ENCODE data around the gene CLCNKA.

Gene CLCNKA

DNA sequence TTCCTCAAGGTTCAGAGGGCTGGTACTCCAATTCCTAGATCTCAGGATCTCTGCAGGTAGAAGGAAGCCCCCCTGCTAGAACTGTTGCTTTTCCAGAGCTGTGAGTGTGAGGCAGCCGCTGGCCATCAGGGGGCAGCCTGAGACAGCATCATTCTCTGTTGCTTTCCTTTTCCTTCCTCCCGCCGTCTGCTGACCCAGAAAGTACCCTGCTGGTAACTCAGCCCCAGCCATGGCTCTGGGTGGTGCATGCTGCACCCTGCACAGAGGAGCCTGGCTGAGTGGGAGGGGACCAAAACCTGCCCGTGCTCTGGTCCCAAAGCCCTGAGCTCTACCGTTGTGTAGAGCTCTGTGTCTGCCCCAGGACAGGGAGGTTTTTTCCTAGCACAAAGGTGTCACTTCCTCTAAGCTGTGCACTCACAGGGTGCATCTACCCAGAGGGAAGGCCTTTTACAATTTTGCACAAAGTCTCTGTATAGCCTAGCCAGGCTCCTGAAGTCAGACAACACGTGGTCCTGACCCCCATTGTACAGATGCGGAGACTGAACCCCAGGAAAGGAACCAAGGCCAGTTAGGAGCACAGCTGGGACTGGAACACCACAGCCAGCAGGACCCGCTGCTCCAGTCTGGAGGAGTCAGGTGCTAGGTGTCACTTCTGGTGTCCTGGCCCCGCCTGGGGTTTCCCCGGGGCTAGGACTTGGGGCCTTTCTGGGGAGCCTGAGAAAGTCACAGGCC is 57.3 kb downstream of the CLCNKA start:
- DNase-seq (ENCODE audit: low spot score): peak; percentile 83

DNA sequence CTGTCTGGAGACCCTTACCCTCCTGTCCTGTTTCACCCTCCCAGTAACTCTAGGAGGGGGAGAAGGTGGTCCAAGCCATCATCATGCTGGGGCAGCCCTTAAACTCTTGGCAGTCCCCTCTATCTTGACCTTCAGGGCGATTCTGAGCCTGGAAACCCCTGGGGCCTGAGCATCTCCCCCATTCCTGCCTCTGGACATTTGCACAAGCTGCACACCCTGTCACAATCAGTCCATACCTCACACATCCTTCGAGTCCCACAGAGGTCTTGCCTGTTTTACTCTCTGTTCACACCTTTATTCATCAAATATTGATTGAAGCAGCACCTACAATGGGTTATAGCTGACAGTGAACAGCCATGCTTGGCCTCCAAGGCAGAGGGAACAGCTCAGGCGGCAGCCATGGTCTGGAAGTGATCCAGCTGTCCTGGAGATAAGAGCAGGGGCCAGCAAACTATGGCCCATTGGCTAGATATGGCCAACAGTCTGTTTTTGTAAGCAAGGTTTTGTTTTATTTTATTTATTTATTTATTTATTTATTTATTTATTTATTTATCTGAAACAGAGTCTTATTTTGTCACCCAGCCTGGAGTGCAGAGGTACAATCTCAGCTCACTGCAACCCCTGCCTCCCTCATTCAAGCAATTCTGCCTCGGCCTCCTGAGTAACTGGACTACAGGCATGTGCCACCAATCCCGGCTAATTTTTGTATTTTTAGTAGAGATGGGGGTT is 58.8 kb downstream of the CLCNKA start:
- DNase-seq (ENCODE audit: low spot score): no peak

- DNase-seq (ENCODE audit: low spot score): no peak
Observed at GRCh38 chr1:16081636-16082035, 59.8 kb downstream of the CLCNKA start.

DNA sequence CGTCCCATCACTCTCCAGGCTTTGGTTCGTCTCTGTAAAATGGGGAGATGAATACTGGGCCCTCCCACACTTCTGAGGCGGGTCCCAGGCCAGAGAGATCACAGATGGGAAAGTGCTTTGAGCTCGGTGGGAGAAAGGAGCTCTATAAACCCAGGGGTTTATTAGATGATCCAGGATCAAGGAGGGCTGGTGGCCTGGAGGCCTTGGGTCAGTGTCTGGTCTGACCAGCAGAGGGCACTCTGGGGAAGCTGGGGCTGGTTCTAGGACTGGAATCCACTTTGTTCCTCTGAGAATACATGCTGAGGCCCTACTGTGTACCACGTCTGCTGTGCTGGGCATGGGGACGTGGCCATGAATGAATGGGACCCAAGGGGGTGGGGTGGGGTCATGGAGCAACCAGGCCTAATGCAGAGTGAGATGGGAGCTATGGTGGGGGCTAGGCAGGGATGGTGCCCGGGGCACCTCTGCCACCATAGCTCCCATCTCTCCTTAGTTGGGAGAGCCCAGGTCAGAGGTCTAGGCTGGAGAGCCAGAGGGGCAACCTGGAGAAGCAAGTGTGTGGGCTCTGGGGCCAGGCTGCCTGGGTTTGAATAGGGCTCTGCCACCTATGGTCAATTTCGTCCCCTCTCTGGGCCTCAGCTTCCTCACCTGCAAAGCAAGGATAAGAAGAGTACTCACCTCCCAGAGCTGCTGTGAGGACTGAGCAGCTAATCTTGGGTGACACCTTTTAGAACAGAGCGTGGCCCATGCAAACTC is 60.6 kb downstream of the CLCNKA start:
- DNase-seq (ENCODE audit: low spot score): peak; percentile 82

DNA sequence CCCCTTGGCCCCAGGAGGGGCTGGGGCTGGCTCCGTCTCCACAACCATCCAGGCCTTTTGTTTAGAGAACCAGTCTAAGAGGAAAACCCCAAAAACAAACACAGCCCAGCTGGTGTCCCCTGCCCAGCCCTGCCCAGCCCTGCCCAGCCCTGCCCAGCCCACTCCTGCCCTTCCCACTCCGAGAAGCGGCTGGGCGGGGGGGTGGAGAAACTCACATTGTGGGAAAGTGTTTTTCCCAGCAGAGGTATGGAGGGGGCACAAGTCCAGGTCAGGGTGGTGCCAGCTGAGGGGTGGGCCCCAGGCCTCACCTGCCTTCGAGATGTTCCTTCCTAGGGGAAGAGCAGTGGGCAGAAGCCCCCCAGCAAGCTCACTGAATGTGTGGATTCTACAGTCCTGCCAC is 61.6 kb downstream of the CLCNKA start:
- DNase-seq (ENCODE audit: low spot score): no peak

Measured in AG08396 (cell line).